HG03439 (cell line): Measurements from ENCODE around the gene ACTMAP.

Experiments used
- ATAC-seq: cut with Tn5 transposase; IDR thresholded peaks from one replicate; pipeline ENCODE4 v1.9.1; 2021; ENCODE audit warnings: mild to moderate bottlenecking, moderate library complexity; ENCODE audit not compliant: unreplicated experiment

ACTMAP gene

GRCh38 chr19:40701758-40702157, 48.5 kb downstream of the ACTMAP start:
- ATAC-seq: no peak

GRCh38 chr19:40700083-40700482, 50.2 kb downstream of the ACTMAP start:
- no peak for ATAC-seq

GRCh38 chr19:40697007-40697406, 53.3 kb downstream of the ACTMAP start:
- no peak for ATAC-seq

- no peak for ATAC-seq
These were observed 54.4 kb downstream of the ACTMAP start for GRCh38 chr19:40695881-40696280.

- ATAC-seq: no peak
These were observed 56.4 kb downstream of the ACTMAP start for GRCh38 chr19:40693896-40694295.

- no peak for ATAC-seq
These were observed 57.0 kb downstream of the ACTMAP start for GRCh38 chr19:40693150-40693788.

- ATAC-seq: no peak
These were observed 58.1 kb downstream of the ACTMAP start for GRCh38 chr19:40692212-40692551.

- ATAC-seq: no peak
These were observed 58.7 kb downstream of the ACTMAP start for GRCh38 chr19:40691421-40692211.
